AG04450 (cell line): ENCODE results near the gene EEIG2. TPM values are rescaled to one million over a fixed set of nuclear protein-coding genes. Genes with fewer than 3 reads are reported as not detected.

Source experiments
- CTCF ChIA-PET: fragments of 300-600, 350-600 bp; formaldehyde crosslinking; extraction: SDS; loops from one replicate; lab custom pipeline; 2022; ENCODE audit warnings: antibody characterized with exemption, inconsistent platforms; lab: Charles Lee
- POLR2A ChIA-PET: fragments of 350-600 bp; formaldehyde crosslinking; extraction: SDS; loops from one replicate; lab custom pipeline; 2021; ENCODE audit warnings: antibody characterized with exemption, inconsistent platforms; lab: Yijun Ruan, JAX
- DNase-seq: peaks from one replicate; pipeline ENCODE4 v3.0.0-alpha.2; 2011; ENCODE audit warnings: low read depth, low spot score
- H3K27ac ChIP-seq: one replicate; pipeline ENCODE4 v1.5.1; 2012; ENCODE audit warnings: low read depth, low read length, control low read depth
- H3K27me3 ChIP-seq: one replicate; pipeline ENCODE4 v1.6.0; 2012; ENCODE audit warnings: low read length; ENCODE audit not compliant: control insufficient read depth, insufficient read depth
- H3K4me3 ChIP-seq: 2 replicates; pipeline ENCODE4 v1.5.1; 2011; ENCODE audit warnings: mild to moderate bottlenecking, low read depth, low read length, control low read depth
- H3K9me3 ChIP-seq: 2 replicates; pipeline ENCODE4 v1.5.1; 2012; ENCODE audit warnings: low read length; ENCODE audit not compliant: control insufficient read depth, insufficient read depth
- CTCF ChIP-seq: IDR thresholded peaks from 2 replicates; pipeline ENCODE4 v1.5.1; 2011; ENCODE audit warnings: low read depth, low read length, control low read depth, inconsistent platforms
- polyA plus RNA-seq: library from polyadenylated mRNA; depleted of rRNA; stranded (reverse); fragments of >200 nt; gene quantifications from 2 replicates; pipeline ENCODE4 v1.2.3, GENCODE V29; 2011; rRNA removed

Gene EEIG2
- polyA plus RNA-seq, 1 experiment, result 6.1 TPM

DNA sequence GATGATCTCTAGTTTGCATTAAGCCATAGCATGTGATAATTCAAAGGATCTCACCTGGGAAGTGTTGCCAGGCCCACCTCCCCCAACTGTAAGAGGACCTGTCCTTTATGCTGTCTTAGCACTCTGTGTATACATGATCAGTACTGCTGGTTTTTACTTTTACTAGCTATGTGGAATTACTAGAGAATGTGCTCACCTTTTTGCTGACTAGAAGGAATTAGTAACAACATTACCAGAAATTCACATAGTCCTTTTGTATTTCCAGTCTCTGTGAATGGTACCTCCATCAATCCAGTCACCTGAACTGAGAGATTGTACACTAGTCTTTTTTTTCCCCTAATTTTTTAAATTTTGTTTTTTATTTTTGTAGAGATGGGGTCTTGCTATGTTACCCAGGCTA lies 46.6 kb downstream of the EEIG2 start:
- DNase-seq, result no peak
- no peaks in the 10 kb centered on the region for H3K9me3 ChIP-seq
- ChIA-PET POLR2A (no interaction called here), CTCF (interaction anchor here (0.8 kb wide), 1 partner anchor 94 kb away, joined by 3 read pairs; no protein-coding TSS in a partner anchor)
- no peak overlapping the region for H3K27ac ChIP-seq
- H3K4me3 ChIP-seq, result no peak overlapping the region
- no peak for TF ChIP-seq CTCF
- no peaks in the 10 kb centered on the region for H3K27me3 ChIP-seq

GRCh38 chr1:108609483-108610049 lies 49.7 kb downstream of the EEIG2 start:
- Histone ChIP-seq H3K4me3 (no peak overlapping the region), H3K27ac (no peak overlapping the region), H3K27me3 (no peaks in the 10 kb centered on the region), H3K9me3 (no peaks in the 10 kb centered on the region)
- TF ChIP-seq CTCF, result no peak
- ChIA-PET POLR2A (no interaction called here), CTCF (interaction anchor here (1.3 kb wide), 1 partner anchor 50 kb away, joined by 3 read pairs; the partner anchor contains the start of gene EEIG2)
- DNase-seq, result no peak

Other genes starting within 250 kb of the EEIG2 start
- gene NBPF6, start 109.8 kb upstream of the EEIG2 start, polyA plus RNA-seq, result not detected in 2 replicates
- 2.2 and 2.3 TPM in 2 replicates for gene HENMT1, start 101.0 kb downstream of the EEIG2 start, polyA plus RNA-seq
- 23.4 and 35.6 TPM in 2 replicates for gene PRPF38B, start 132.2 kb downstream of the EEIG2 start, polyA plus RNA-seq
- gene FNDC7, start 152.8 kb downstream of the EEIG2 start, polyA plus RNA-seq, result not detected in 2 replicates
- gene STXBP3, start 186.6 kb downstream of the EEIG2 start, polyA plus RNA-seq, result 25.5 and 44.0 TPM in 2 replicates